DMS 273 (cell line): ENCODE measurements around the gene RPTOR.
"Not testable (repeated sequence)": the region's sequence is repeated elsewhere in the genome, so short reads cannot be mapped to it uniquely, and the experiment has no call there.

Experiments
- DNase-seq: peaks from one replicate; lab custom pipeline; 2025; ENCODE audit not compliant: unreplicated experiment; lab: John Stamatoyannopoulos, UW

Gene RPTOR

DNA sequence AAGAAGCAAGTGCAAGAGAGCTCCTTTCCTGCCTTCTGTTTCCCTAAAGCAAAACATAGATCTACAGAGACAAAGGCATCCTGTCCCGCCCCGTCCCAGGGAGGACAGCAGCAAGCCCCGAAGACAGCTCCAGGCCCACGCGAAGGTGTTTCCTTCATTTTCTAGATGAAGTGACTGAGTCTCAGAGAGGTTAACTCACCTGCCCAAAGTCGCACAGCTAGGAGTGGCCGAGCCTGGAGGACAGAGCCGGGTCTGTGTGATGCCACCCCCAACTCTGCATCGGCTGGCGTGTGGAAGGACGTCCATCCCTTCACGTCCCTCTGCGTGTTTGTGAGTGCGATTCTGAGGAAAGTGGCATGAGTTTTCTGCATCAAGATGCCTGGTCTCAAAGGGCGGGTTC lies 259.8 kb downstream of the RPTOR start:
- no peak for DNase-seq

DNA sequence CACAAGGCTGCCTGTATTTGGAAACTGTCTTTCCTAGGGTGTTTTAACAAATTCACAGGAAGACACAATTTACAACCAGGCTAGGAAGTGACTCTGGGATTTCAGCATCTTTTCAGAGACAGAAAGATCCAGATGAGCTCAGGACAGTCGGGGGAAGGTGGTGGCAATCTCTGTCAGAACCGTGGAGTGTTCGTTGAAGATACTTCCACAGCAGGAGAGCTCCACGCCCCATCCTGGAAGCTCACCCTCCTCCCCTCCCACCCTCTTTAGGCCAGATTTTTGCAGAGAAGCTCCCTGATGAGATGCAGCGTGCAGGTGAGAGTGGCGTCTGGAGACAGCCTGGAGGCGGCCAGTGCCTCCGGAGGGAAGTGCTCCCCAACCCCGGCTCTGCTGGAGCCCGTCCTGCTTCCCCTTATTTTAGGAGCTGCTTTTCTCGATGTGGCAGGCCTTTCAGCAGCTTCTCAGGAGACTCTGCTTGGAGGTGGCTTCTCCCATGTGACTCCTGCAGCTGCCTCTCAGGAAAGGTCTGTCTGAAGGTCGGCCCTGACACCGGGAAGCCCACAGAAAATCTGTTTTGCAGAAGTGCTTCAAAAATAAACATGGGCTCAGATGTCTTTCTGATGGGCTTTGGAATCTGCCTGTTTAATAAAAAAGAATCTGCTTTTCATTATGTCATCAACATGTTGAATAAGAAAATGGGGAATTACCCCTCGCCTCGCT lies 260.6 kb downstream of the RPTOR start:
- DNase-seq: no peak

GRCh38 chr17:80807014-80807413 lies 262.4 kb downstream of the RPTOR start:
- no peak for DNase-seq

DNA sequence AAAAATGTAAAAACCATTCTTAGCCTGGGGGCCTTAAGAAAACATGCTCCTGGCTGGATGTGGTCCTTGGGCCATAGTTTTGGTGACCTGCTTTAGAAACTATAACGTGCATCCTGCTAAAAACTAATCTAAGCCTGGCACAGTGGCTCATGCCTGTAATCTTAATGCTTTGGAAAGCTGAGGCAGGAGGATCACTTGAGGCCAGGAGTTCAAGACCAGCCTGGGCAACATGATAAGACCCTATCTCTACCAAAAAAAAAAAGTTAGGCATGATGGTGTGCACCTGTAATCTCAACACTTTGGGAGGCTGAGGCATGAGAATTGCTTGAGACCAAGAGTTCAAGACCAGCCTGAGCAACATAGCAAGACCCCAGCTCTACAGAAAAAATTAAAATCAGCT lies 263.2 kb downstream of the RPTOR start:
- DNase-seq: no peak

DNA sequence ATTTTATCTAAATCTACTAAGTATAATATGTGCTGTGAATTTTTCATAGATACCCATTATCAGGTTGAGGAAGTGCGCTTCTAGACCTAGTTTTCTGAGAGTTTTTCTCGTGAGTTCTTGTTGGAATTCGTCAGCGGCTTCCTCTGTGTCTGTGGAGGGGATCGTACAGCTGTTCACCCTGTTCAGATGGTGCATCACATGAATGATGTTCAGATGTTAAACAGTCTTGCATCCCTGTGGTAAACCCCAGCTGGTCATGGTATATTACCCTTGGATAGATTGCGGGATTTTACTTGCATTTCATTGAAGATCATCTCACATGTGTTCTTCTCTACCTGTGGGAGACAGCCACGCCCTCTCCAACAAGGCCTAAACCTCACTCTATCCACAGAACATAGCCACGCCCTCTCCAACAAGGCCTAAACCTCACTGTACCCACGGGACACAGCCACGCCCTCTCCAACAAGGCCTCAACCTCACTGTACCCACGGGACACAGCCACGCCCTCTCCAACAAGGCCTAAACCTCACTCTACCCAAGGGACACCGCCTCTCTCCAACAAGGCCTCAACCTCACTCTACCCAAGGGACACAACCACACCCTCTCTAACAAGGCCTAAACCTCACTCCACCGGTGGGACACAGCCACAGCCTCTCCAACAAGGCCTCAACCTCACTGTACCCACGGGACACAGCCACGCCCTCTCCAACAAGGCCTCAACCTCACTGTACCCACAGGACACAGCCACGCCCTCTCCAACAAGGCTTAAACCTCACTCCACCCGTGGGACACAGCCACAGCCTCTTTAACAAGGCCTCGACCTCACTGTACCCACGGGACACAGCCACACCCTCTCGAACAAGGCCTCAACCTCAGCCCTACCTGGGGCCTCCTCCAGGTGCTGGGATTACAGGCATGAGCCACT lies 266.8 kb downstream of the RPTOR start:
- DNase-seq: no peak

GRCh38 chr17:80812362-80813088 lies 267.9 kb downstream of the RPTOR start:
- no peak for DNase-seq

DNA sequence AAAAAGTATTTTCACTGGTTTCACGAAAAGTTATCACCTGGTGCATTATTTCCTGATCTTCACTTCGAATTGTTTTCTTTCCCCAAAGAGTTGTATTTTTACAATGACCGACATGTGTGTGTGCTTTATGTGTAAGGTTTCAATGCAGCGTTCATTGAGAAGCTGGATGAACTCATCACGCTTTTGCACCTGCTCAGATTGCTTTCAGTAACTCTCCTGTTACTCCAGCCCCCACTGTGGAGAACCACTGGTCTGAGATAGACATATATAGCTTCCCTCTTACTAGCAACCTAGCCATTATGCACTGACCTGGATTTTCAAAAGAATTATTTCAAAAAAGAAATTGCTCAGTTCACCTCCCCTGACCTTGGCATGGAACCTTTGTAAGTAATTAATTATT lies 268.7 kb downstream of the RPTOR start:
- DNase-seq: no peak

GRCh38 chr17:80814491-80814890 lies 269.9 kb downstream of the RPTOR start:
- DNase-seq: no peak

DNA sequence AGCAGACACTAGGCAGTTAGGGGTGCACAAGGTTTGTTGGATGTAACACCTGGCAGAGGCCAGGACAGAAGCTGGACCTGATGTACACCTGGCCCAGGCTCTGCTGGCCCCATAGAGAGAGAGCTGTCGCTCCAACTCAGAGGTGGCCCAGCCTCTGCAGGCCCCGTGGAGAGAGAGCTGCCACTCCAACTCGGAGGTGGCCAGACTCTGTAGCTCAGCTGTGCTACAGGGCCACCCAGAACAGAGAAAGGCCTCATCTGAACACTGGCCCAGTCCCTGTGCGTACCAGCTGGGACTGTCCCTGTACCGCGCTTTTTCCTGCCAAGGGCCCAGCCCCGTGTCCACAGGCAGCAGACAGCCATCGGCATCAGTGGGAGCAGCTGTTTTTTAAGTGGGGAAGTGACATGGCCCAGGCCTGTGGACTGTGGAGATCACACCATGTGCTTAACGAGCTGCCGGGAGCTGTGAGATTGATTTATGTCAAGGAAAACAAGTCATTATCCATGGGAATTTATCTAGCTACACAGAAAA lies 270.6 kb downstream of the RPTOR start:
- DNase-seq: no peak

DNA sequence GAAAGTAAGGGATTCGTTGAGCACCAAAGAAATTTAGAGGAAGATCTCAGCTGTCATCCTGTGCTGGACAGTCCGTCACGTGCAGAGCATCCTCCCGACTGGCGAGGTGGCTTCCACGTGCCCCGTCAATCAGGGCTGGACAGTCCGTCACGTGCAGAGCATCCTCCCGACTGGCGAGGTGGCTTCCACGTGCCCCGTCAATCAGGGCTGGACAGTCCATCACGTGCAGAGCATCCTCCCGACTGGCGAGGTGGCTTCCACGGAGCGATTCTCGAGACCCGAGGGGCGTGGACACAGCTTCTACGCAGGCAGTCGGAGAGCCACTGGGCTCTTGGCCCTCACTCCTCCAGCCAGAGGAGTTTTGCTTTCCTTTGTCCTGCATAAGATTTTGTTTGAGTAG lies 271.1 kb downstream of the RPTOR start:
- DNase-seq: not testable (repeated sequence)

GRCh38 chr17:80816241-80817103 lies 271.8 kb downstream of the RPTOR start:
- DNase-seq: no peak

- no peak for DNase-seq
Observed at GRCh38 chr17:80817321-80817845, 272.7 kb downstream of the RPTOR start.

DNA sequence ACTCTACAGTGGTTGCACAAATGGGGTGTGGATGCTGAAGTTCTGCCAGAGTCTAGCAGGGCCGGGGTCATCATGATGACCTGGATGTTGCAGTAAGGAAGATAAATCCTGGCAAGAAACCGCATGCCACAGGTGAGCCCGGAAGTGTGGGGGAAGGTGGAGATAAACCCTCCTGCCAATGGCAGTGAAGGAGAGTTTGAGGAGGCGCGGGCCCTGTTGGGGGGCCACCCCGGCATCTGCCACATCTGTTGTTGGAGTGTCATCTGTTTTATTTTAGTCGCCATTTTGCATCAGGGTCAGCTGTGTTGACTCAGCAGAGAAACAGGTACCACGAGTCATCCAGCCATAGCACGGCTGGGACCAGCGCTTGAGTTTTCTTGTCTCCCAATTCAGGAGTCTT lies 273.2 kb downstream of the RPTOR start:
- DNase-seq: no peak

DNA sequence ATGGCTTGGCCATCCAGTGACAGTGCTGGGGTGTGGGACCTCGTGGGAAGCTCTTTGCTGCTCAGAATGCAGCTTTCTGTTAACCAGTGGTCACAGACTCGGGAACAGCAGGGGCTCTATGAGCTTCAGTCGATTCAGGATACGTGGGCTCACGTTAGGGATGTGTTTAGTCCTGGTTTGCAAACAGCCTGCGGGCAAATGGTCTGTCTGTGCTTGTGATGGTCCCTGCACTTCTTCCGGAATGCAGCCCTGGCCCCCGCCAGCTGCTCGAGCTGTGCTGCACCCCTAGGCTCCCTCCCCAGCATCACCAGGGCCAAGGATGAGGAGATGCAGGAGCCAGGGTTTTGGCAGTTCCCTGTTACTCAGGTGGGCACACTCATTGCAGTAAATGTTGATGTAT lies 274.2 kb downstream of the RPTOR start:
- no peak for DNase-seq

GRCh38 chr17:80819422-80820164 lies 275.0 kb downstream of the RPTOR start:
- DNase-seq: no peak

GRCh38 chr17:80820331-80820730 lies 275.7 kb downstream of the RPTOR start:
- DNase-seq: no peak

DNA sequence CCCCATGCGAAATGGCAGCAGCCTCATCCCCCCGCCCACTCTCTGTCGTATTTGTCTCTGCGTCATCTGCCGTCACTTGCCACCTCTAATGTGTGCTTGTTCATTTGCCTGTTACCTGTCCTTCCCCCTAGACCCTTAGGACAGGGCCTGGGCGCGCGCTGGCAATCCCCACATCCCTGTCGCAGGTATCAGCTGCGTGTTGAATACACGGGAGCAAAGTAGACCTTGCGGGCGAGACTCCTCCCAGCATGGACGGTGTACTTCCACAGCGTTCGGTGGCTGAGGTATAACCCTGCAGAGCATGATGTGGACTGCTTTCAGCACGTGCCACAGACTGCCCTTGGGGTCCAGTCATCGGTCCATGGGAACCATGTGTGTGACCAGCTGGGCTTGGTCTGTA lies 276.9 kb downstream of the RPTOR start:
- DNase-seq: no peak

- DNase-seq: no peak
Observed at GRCh38 chr17:80822021-80822699, 277.5 kb downstream of the RPTOR start.
